ENCODE results near the gene LMBR1.

DNA sequence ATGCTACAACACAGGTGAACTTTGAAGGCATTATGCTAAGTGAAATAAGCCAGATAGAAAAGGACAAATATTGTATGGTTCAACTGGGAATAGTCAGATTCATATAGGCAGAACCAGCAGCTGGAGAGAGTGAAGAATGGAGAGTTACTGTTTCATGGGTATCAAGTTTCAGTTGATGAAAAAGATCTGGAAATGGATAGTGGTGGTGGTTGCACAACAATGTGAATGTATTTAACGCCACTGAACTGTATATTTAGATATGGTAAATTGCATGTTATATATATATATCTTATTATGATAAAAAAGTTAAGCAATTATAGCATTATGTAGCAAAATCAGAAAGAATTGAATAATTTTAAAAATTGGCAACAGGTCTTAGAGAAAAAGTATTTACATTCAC lies 3.9 kb downstream of the LMBR1 start:
- TF ChIP-seq, protein P1, sequence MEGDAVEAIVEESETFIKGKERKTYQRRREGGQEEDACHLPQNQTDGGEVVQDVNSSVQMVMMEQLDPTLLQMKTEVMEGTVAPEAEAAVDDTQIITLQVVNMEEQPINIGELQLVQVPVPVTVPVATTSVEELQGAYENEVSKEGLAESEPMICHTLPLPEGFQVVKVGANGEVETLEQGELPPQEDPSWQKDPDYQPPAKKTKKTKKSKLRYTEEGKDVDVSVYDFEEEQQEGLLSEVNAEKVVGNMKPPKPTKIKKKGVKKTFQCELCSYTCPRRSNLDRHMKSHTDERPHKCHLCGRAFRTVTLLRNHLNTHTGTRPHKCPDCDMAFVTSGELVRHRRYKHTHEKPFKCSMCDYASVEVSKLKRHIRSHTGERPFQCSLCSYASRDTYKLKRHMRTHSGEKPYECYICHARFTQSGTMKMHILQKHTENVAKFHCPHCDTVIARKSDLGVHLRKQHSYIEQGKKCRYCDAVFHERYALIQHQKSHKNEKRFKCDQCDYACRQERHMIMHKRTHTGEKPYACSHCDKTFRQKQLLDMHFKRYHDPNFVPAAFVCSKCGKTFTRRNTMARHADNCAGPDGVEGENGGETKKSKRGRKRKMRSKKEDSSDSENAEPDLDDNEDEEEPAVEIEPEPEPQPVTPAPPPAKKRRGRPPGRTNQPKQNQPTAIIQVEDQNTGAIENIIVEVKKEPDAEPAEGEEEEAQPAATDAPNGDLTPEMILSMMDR (IDR thresholded peaks at IDR 0.05) = no peak
- no peak for TF ChIP-seq EZH2 (IDR thresholded peaks at IDR 0.05; ENCODE audit: borderline replicate concordance, insufficient read depth, low read depth, low read length, poor library complexity, severe bottlenecking)
